Head of caudate nucleus (tissue), 42 donors: ENCODE results near the gene RSL1D1.
"Not testable (repeated sequence)": the region's sequence is repeated elsewhere in the genome, so short reads cannot be mapped to it uniquely, and the experiment has no call there.

Experiments used
- DNase-seq, 42 donors: peaks; one replicate each; pipeline versions ENCODE4 v3.0.0 to v3.0.0-alpha.2; 2020 to 2021; ENCODE audit warnings: mixed read lengths in 7 of 42
- intact Hi-C: fragments of 100-400 bp; cut with DNase I; formaldehyde crosslinking; loops from one replicate; pipeline ENCODE4 v1.15.0; 2022

RSL1D1 gene

GRCh38 chr16:11784980-11785599, 66.3 kb downstream of the RSL1D1 start:
- DNase-seq, intact Hi-C loops: not testable (repeated sequence)

GRCh38 chr16:11784381-11784780, 67.0 kb downstream of the RSL1D1 start:
- DNase-seq, intact Hi-C loops: not testable (repeated sequence)

DNA sequence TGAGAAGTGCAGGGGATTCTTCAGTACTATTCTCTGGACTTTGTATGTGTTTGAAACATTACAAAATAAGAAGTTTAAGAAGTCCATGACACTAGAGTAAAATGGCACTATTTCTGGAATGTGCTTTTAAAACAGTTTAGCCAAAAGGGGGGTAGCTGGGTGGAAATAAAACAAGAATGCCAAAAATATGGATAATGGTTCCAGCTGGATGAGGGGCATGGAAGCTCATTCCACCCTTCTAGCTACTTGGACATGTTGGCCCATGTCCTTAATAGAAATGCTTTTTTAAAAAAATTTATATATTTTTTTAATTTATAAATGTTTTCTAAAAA, 67.3 kb downstream of the RSL1D1 start:
- no peak for DNase-seq
- intact Hi-C loops: no loop called here
